Measurements from ENCODE around the gene POLD4. TPM values are rescaled to one million over a fixed set of nuclear protein-coding genes. Genes with fewer than 3 reads are reported as not detected.

POLD4 gene
- total RNA-seq, 1 experiment from 2014 or later: 19.5 TPM

GRCh38 chr11:67337257-67337656 lies 16.1 kb downstream of the POLD4 start:
- no peak overlapping the region for H3K23ac ChIP-seq (ENCODE audit: insufficient read length, low read depth, low read length)
- no peaks in the 10 kb centered on the region for H3K27me3 ChIP-seq (ENCODE audit: insufficient read depth, low read length)
- no peak overlapping the region for H3K56ac ChIP-seq (ENCODE audit: insufficient read length, low read depth, low read length)
- H3K79me2 ChIP-seq (ENCODE audit: insufficient read depth, low read length): no peaks in the 10 kb centered on the region
- no peak for TF ChIP-seq CTCF (conservative IDR thresholded peaks at IDR 0.05)
- Mint-ChIP-seq H3K27ac (no peak overlapping the region), H3K4me1 (no peaks in the 10 kb centered on the region), H3K9me3 (peaks cover 0 to 3% of the 10 kb centered on the region in 2 experiments; a peak in 3 of 5 replicates), H3K27me3 (ENCODE audit: low read depth) (peaks cover 1% of the 10 kb centered on the region; the same call in 1 of the 2 replicates), H3K4me3 (no peak overlapping the region), H3K36me3 (ENCODE audit: insufficient read depth in 1 of 3, low read depth in 3 of 3) (no peaks in the 10 kb centered on the region)
- no peaks in the 10 kb centered on the region for H3K23me2 ChIP-seq (ENCODE audit: insufficient read length, low read depth, low read length, poor library complexity, severe bottlenecking)
- no peak overlapping the region for H4K5ac ChIP-seq (ENCODE audit: insufficient read length, low read depth, low read length)
- no peak overlapping the region for H2BK12ac ChIP-seq (ENCODE audit: insufficient read length, low read depth, low read length)
- no peaks in the 10 kb centered on the region for H4K20me1 ChIP-seq (ENCODE audit: control insufficient read depth, insufficient read depth, insufficient read length)
- no peak overlapping the region for H2BK120ac ChIP-seq (ENCODE audit: low read depth, low read length, poor library complexity, severe bottlenecking)
- H2BK15ac ChIP-seq (ENCODE audit: low read depth, low read length): no peak overlapping the region
- H2BK20ac ChIP-seq (ENCODE audit: low read depth, low read length, poor library complexity, severe bottlenecking): no peak overlapping the region
- H3K4me2 ChIP-seq (ENCODE audit: insufficient read depth, insufficient read length, low read length): no peak overlapping the region
- H3K4me1 ChIP-seq (ENCODE audit: insufficient read depth, low read length): no peaks in the 10 kb centered on the region
- H2AK5ac ChIP-seq (ENCODE audit: insufficient read length, low read length): no peak overlapping the region
- H3K18ac ChIP-seq (ENCODE audit: insufficient read length, low read depth, low read length): no peak overlapping the region
- whole genome bisulfite sequencing (ENCODE audit: extremely low coverage, insufficient read length, low lambda C conversion rate): no CpG with 5 or more reads among the region's 3 CpGs
- H3K79me1 ChIP-seq (ENCODE audit: insufficient read depth, low read depth, low read length, poor library complexity, severe bottlenecking): no peaks in the 10 kb centered on the region
- no peak overlapping the region for H2AFZ ChIP-seq (ENCODE audit: low read length)
- H4K8ac ChIP-seq (replicated peaks; ENCODE audit: insufficient read length, low read depth, low read length): no peak overlapping the region
- no peak overlapping the region for H4K91ac ChIP-seq (ENCODE audit: insufficient read length, low read depth, low read length)
- no peak overlapping the region for H3K9ac ChIP-seq (ENCODE audit: extremely low read depth, insufficient read length, low read length)
- H2BK5ac ChIP-seq (ENCODE audit: insufficient read length, low read length): no peak overlapping the region
- H3K9me3 ChIP-seq (ENCODE audit: control insufficient read depth, low read depth, low read length): no peaks in the 10 kb centered on the region
- H3K27ac ChIP-seq (ENCODE audit: insufficient read length, low read depth, low read length): no peak overlapping the region
- no peak overlapping the region for H3K4ac ChIP-seq (ENCODE audit: low read depth, low read length)
- no peak for DNase-seq
- no peak overlapping the region for H3K14ac ChIP-seq (ENCODE audit: insufficient read depth, low read length)
- H3T11ph ChIP-seq (ENCODE audit: low read length): no peak overlapping the region

Measured in H9 (cell line).